ENCODE results near the gene PFKFB4.

GRCh38 chr3:48601622-48601994 lies 45.0 kb upstream of the PFKFB4 start:
- TF ChIP-seq CTCF (conservative IDR thresholded peaks at IDR 0.05; ENCODE audit: low read depth in 2 of 2) (no peak), POLR2AphosphoS5 (IDR thresholded peaks at IDR 0.05; ENCODE audit: low read depth) (no peak), EZH2phosphoT487 (IDR thresholded peaks at IDR 0.05; ENCODE audit: unreplicated experiment) (no peak), CREB1 (CRISPR knock-in tag; IDR thresholded peaks at IDR 0.05; ENCODE audit: low read depth) (no peak), EZH2 (IDR thresholded peaks at IDR 0.05; ENCODE audit: low read depth, unreplicated experiment) (no peak), JUNB (IDR thresholded peaks at IDR 0.05; ENCODE audit: unreplicated experiment) (no peak), NANOG (IDR thresholded peaks at IDR 0.05; ENCODE audit: borderline replicate concordance) (no peak), REST (IDR thresholded peaks at IDR 0.05; ENCODE audit: unreplicated experiment) (no peak), ETS1 (IDR thresholded peaks at IDR 0.05) (no peak)
